ENCODE data around the gene PDE11A. TPM values are rescaled to one million over a fixed set of nuclear protein-coding genes. Genes with fewer than 3 reads are reported as not detected.

PDE11A gene
- polyA plus RNA-seq, 1 donor: 1.5 TPM

GRCh38 chr2:177746358-177746757 lies 326.2 kb downstream of the PDE11A start:
- 80% methylated on average over 1 of the region's 2 CpGs for WGBS (ENCODE audit: insufficient coverage, low lambda C conversion rate)
- Histone ChIP-seq H3K9me3 (ENCODE audit: control insufficient read depth, low read depth, low read length) (no peaks in the 10 kb centered on the region), H3K36me3 (ENCODE audit: control insufficient read depth, insufficient read depth, low read length) (no peaks in the 10 kb centered on the region), H3K27me3 (ENCODE audit: control insufficient read depth, insufficient read depth, low read length) (no peaks in the 10 kb centered on the region), H3K4me1 (ENCODE audit: control insufficient read depth, insufficient read depth, low read length) (no peaks in the 10 kb centered on the region), H3K4me3 (ENCODE audit: low read length) (no peak overlapping the region), H3K27ac (ENCODE audit: low read length) (no peak overlapping the region)
- DNase-seq: no peak

- H3K27ac ChIP-seq (ENCODE audit: low read length): no peak overlapping the region
- H3K4me3 ChIP-seq (ENCODE audit: low read length): no peak overlapping the region
- no peak for DNase-seq
- H3K27me3 ChIP-seq (ENCODE audit: control insufficient read depth, insufficient read depth, low read length): no peaks in the 10 kb centered on the region
- no peaks in the 10 kb centered on the region for H3K4me1 ChIP-seq (ENCODE audit: control insufficient read depth, insufficient read depth, low read length)
- H3K9me3 ChIP-seq (ENCODE audit: control insufficient read depth, low read depth, low read length): no peaks in the 10 kb centered on the region
- H3K36me3 ChIP-seq (ENCODE audit: control insufficient read depth, insufficient read depth, low read length): no peaks in the 10 kb centered on the region
- no CpG with 5 or more reads among the region's 1 CpG for WGBS (ENCODE audit: insufficient coverage, low lambda C conversion rate)
Measured at GRCh38 chr2:177745531-177745930, 327.0 kb downstream of the PDE11A start.

GRCh38 chr2:177742851-177743250 lies 329.7 kb downstream of the PDE11A start:
- H3K36me3 ChIP-seq (ENCODE audit: control insufficient read depth, insufficient read depth, low read length): no peaks in the 10 kb centered on the region
- no CpG with 5 or more reads among the region's 3 CpGs for WGBS (ENCODE audit: insufficient coverage, low lambda C conversion rate)
- H3K27me3 ChIP-seq (ENCODE audit: control insufficient read depth, insufficient read depth, low read length): no peaks in the 10 kb centered on the region
- H3K27ac ChIP-seq (ENCODE audit: low read length): no peak overlapping the region
- no peak overlapping the region for H3K4me3 ChIP-seq (ENCODE audit: low read length)
- no peaks in the 10 kb centered on the region for H3K4me1 ChIP-seq (ENCODE audit: control insufficient read depth, insufficient read depth, low read length)
- H3K9me3 ChIP-seq (ENCODE audit: control insufficient read depth, low read depth, low read length): no peaks in the 10 kb centered on the region
- DNase-seq: no peak

- H3K9me3 ChIP-seq (ENCODE audit: control insufficient read depth, low read depth, low read length): no peaks in the 10 kb centered on the region
- no peaks in the 10 kb centered on the region for H3K27me3 ChIP-seq (ENCODE audit: control insufficient read depth, insufficient read depth, low read length)
- no peak overlapping the region for H3K4me3 ChIP-seq (ENCODE audit: low read length)
- no peak for DNase-seq
- no CpG with 5 or more reads among the region's 2 CpGs for WGBS (ENCODE audit: insufficient coverage, low lambda C conversion rate)
- H3K4me1 ChIP-seq (ENCODE audit: control insufficient read depth, insufficient read depth, low read length): no peaks in the 10 kb centered on the region
- H3K27ac ChIP-seq (ENCODE audit: low read length): no peak overlapping the region
- H3K36me3 ChIP-seq (ENCODE audit: control insufficient read depth, insufficient read depth, low read length): no peaks in the 10 kb centered on the region
Measured at GRCh38 chr2:177741866-177742265, 330.7 kb downstream of the PDE11A start.

- Histone ChIP-seq H3K27ac (ENCODE audit: low read length) (no peak overlapping the region), H3K4me1 (ENCODE audit: control insufficient read depth, insufficient read depth, low read length) (no peaks in the 10 kb centered on the region), H3K9me3 (ENCODE audit: control insufficient read depth, low read depth, low read length) (no peaks in the 10 kb centered on the region), H3K36me3 (ENCODE audit: control insufficient read depth, insufficient read depth, low read length) (no peaks in the 10 kb centered on the region), H3K4me3 (ENCODE audit: low read length) (no peak overlapping the region), H3K27me3 (ENCODE audit: control insufficient read depth, insufficient read depth, low read length) (no peaks in the 10 kb centered on the region)
- DNase-seq: peak in 1 of 2 donors; percentile 33
- WGBS (ENCODE audit: insufficient coverage, low lambda C conversion rate): no CpG with 5 or more reads among the region's 1 CpG
Measured at GRCh38 chr2:177740700-177741099, 331.9 kb downstream of the PDE11A start.

GRCh38 chr2:177738461-177739235 lies 333.9 kb downstream of the PDE11A start:
- DNase-seq: no peak
- H3K36me3 ChIP-seq (ENCODE audit: control insufficient read depth, insufficient read depth, low read length): no peaks in the 10 kb centered on the region
- no peaks in the 10 kb centered on the region for H3K27me3 ChIP-seq (ENCODE audit: control insufficient read depth, insufficient read depth, low read length)
- H3K9me3 ChIP-seq (ENCODE audit: control insufficient read depth, low read depth, low read length): no peaks in the 10 kb centered on the region
- no peak overlapping the region for H3K27ac ChIP-seq (ENCODE audit: low read length)
- no peaks in the 10 kb centered on the region for H3K4me1 ChIP-seq (ENCODE audit: control insufficient read depth, insufficient read depth, low read length)
- no peak overlapping the region for H3K4me3 ChIP-seq (ENCODE audit: low read length)
- 36% methylated on average over 2 of the region's 7 CpGs for WGBS (ENCODE audit: insufficient coverage, low lambda C conversion rate)

- Histone ChIP-seq H3K9me3 (ENCODE audit: control insufficient read depth, low read depth, low read length) (no peaks in the 10 kb centered on the region), H3K27ac (ENCODE audit: low read length) (no peak overlapping the region), H3K27me3 (ENCODE audit: control insufficient read depth, insufficient read depth, low read length) (no peaks in the 10 kb centered on the region), H3K4me1 (ENCODE audit: control insufficient read depth, insufficient read depth, low read length) (no peaks in the 10 kb centered on the region), H3K4me3 (ENCODE audit: low read length) (no peak overlapping the region), H3K36me3 (ENCODE audit: control insufficient read depth, insufficient read depth, low read length) (no peaks in the 10 kb centered on the region)
- WGBS (ENCODE audit: insufficient coverage, low lambda C conversion rate): 97% methylated on average over 3 of the region's 6 CpGs
- no peak for DNase-seq
Measured at GRCh38 chr2:177735318-177735803, 337.2 kb downstream of the PDE11A start.

GRCh38 chr2:177733322-177733855 lies 339.2 kb downstream of the PDE11A start:
- no peaks in the 10 kb centered on the region for H3K27me3 ChIP-seq (ENCODE audit: control insufficient read depth, insufficient read depth, low read length)
- DNase-seq: no peak
- no peaks in the 10 kb centered on the region for H3K9me3 ChIP-seq (ENCODE audit: control insufficient read depth, low read depth, low read length)
- no peaks in the 10 kb centered on the region for H3K36me3 ChIP-seq (ENCODE audit: control insufficient read depth, insufficient read depth, low read length)
- H3K4me1 ChIP-seq (ENCODE audit: control insufficient read depth, insufficient read depth, low read length): no peaks in the 10 kb centered on the region
- no peak overlapping the region for H3K27ac ChIP-seq (ENCODE audit: low read length)
- no CpG with 5 or more reads among the region's 2 CpGs for WGBS (ENCODE audit: insufficient coverage, low lambda C conversion rate)
- no peak overlapping the region for H3K4me3 ChIP-seq (ENCODE audit: low read length)

- no peaks in the 10 kb centered on the region for H3K9me3 ChIP-seq (ENCODE audit: control insufficient read depth, low read depth, low read length)
- H3K36me3 ChIP-seq (ENCODE audit: control insufficient read depth, insufficient read depth, low read length): no peaks in the 10 kb centered on the region
- no CpG with 5 or more reads among the region's 3 CpGs for WGBS (ENCODE audit: insufficient coverage, low lambda C conversion rate)
- DNase-seq: no peak
- no peaks in the 10 kb centered on the region for H3K4me1 ChIP-seq (ENCODE audit: control insufficient read depth, insufficient read depth, low read length)
- no peaks in the 10 kb centered on the region for H3K27me3 ChIP-seq (ENCODE audit: control insufficient read depth, insufficient read depth, low read length)
- no peak overlapping the region for H3K4me3 ChIP-seq (ENCODE audit: low read length)
- H3K27ac ChIP-seq (ENCODE audit: low read length): no peak overlapping the region
Measured at GRCh38 chr2:177731384-177731783, 341.2 kb downstream of the PDE11A start.

GRCh38 chr2:177730792-177731191 lies 341.8 kb downstream of the PDE11A start:
- Histone ChIP-seq H3K27ac (ENCODE audit: low read length) (no peak overlapping the region), H3K36me3 (ENCODE audit: control insufficient read depth, insufficient read depth, low read length) (no peaks in the 10 kb centered on the region), H3K9me3 (ENCODE audit: control insufficient read depth, low read depth, low read length) (no peaks in the 10 kb centered on the region), H3K4me1 (ENCODE audit: control insufficient read depth, insufficient read depth, low read length) (no peaks in the 10 kb centered on the region), H3K27me3 (ENCODE audit: control insufficient read depth, insufficient read depth, low read length) (no peaks in the 10 kb centered on the region), H3K4me3 (ENCODE audit: low read length) (no peak overlapping the region)
- no peak for DNase-seq
- 100% methylated on average over 1 of the region's 2 CpGs for WGBS (ENCODE audit: insufficient coverage, low lambda C conversion rate)

- Histone ChIP-seq H3K9me3 (ENCODE audit: control insufficient read depth, low read depth, low read length) (no peaks in the 10 kb centered on the region), H3K4me1 (ENCODE audit: control insufficient read depth, insufficient read depth, low read length) (no peaks in the 10 kb centered on the region), H3K4me3 (ENCODE audit: low read length) (no peak overlapping the region), H3K27ac (ENCODE audit: low read length) (no peak overlapping the region), H3K36me3 (ENCODE audit: control insufficient read depth, insufficient read depth, low read length) (no peaks in the 10 kb centered on the region), H3K27me3 (ENCODE audit: control insufficient read depth, insufficient read depth, low read length) (no peaks in the 10 kb centered on the region)
- no peak for DNase-seq
- 92% methylated on average over 2 of the region's 3 CpGs for WGBS (ENCODE audit: insufficient coverage, low lambda C conversion rate)
Measured at GRCh38 chr2:177730363-177730762, 342.2 kb downstream of the PDE11A start.

Data from large intestine (tissue), 3 donors.